NCI-H1048 (cell line): ENCODE results near the gene ARID3A.
"Not testable (repeated sequence)": the region's sequence is repeated elsewhere in the genome, so short reads cannot be mapped to it uniquely, and the experiment has no call there.

ENCODE experiments used
- DNase-seq: peaks from one replicate; lab custom pipeline; 2025; lab: John Stamatoyannopoulos, UW

The ARID3A gene, protein sequence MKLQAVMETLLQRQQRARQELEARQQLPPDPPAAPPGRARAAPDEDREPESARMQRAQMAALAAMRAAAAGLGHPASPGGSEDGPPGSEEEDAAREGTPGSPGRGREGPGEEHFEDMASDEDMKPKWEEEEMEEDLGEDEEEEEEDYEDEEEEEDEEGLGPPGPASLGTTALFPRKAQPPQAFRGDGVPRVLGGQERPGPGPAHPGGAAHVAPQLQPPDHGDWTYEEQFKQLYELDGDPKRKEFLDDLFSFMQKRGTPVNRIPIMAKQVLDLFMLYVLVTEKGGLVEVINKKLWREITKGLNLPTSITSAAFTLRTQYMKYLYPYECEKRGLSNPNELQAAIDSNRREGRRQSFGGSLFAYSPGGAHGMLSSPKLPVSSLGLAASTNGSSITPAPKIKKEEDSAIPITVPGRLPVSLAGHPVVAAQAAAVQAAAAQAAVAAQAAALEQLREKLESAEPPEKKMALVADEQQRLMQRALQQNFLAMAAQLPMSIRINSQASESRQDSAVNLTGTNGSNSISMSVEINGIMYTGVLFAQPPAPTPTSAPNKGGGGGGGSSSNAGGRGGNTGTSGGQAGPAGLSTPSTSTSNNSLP

DNA sequence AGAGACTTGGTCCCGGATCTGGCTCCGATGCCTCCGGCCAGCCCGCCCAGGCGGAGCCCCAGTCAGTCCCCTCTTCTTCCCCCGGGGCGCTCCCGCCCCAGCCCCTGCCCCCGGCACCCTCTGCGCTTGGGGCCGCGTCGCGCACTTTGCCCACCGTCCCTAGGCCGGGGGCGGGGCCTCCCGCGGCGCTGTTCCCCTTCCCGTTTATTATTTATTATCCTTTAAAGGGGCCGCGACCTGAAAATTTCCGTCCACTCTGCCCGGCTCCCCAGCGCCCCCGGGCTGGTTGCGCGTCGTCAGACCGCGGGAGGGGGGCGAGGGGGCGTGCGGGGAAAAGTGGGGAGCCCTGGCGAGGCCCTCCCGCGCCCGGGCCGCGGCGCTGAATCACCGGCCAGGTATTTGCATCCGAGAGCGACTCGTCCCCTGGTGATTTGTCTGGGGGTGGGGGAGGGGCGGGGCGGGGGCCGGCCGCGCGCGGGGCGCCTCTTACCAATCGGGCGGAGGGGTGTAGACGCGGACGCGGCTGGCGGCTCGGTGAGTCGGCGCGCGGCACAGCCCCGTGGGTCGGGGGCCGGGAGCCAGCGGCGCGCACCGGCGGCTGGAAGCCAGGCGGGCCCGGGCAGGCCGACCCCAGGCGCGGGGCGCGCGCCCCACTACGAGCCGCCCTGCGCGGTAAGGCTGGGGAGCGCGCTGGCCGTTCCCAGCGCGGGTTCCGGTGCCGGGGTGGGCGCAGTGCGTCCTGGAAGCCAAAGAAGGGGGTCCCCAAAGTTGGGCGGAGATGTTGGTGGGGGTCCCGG is at the start of gene ARID3A:
Gene ARID3A (plus strand): TSS at position 510 of the 797 bp plus-strand sequence. CDS start 3,494 bp downstream, outside the sequence.
- peak; percentile 62 for DNase-seq

DNA sequence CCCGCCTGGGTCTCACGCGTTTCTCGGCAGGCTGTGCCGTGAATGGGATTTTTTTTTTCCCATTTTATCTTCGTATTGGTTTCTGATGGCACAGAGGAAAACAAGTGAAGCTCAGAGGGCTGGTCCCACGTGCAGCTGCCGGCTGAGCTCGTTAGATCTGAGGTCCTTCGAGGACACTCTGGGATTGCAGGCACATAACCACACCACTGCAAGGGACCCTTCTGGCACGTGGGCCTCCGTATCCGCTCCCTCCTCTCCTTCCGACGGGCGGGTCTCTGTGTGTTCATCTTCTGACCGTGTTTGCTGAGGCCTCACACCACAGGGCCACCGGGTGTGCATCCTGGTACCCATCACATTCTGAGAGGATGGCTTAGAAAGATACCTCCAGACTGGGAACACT is 49.7 kb upstream of the ARID3A start:
- no peak for DNase-seq

DNA sequence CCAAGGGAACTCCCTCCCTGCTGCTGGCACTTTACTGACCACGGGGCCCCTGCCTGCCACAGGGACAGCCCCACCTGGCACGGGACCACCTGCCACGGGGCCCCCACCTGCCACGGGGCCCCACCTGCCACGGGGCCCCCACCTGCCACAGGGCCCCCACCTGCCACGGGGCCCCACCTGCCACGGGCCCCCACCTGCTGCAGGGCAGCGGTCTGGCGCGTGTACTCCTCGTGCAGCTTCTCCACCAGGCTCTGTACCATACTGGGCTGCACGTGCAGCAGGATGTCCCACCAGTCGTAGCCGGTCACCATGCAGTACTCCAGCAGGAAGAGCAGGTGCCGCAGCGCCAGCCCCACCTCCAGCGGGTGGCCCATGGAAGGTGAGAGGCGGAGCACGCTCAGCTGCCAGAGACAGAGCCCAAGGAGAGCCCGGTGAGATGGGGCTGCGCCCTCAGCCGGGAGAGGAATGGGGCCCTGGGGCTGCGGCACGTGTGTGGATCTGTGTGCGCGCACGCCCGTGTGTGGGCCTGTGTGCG is 49.0 kb upstream of the ARID3A start:
- no peak for DNase-seq

DNA sequence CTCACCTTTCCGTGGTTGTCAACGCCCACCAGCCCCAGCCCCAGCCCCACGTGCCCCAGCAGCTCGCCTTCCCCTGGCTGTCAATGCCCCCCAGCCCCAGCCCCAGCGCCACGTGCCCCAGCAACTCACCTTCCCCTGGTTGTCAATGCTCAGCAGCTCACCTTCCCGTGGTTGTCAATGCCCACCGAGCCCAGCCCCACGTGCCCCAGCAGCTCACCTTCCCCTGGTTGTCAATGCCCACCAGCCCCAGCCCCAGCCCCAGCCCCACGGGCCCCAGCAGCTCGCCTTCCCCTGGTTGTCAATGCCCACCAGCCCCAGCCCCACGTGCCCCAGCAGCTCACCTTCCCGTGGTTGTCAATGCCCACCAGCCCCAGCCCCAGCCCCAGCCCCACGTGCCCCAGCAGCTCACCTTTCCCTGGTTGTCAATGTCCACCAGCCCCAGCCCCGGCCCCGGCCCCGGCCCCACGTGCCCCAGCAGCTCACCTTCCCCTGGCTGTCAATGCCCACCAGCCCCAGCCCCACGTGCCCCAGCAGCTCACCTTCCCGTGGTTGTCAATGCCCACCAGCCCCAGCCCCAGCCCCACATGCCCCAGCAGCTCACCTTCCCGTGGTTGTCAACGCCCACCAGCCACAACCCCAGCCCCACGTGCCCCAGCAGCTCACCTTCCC is 47.7 kb upstream of the ARID3A start:
- not testable (repeated sequence) for DNase-seq

DNA sequence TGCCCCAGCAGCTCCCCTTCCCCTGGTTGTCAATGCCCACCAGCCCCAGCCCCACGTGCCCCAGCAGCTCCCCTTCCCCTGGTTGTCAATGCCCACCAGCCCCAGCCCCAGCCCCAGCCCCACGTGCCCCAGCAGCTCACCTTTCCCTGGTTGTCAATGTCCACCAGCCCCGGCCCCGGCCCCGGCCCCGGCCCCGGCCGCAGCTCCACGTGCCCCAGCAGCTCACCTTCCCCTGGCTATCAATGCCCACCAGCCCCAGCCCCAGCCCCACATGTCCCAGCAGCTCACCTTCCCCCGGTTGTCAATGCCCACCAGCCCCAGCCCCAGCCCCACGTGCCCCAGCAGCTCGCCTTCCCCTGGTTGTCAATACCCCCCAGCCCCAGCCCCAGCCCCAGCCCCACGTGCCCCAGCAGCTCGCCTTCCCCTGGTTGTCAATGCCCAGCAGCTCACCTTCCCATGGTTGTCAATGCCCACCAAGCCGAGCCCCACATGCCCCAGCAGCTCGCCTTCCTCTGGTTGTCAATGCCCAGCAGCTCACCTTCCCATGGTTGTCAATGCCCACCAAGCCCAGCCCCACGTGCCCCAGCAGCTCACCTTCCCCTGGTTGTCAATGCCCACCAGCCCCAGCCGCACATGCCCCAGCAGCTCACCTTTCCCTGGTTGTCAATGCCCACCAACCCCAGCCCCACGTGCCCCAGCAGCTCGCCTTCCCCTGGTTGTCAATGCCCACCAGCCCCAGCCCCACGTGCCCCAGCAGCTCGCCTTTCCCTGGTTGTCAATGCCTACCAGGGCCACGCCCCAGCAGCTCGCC is 46.9 kb upstream of the ARID3A start:
- not testable (repeated sequence) for DNase-seq

DNA sequence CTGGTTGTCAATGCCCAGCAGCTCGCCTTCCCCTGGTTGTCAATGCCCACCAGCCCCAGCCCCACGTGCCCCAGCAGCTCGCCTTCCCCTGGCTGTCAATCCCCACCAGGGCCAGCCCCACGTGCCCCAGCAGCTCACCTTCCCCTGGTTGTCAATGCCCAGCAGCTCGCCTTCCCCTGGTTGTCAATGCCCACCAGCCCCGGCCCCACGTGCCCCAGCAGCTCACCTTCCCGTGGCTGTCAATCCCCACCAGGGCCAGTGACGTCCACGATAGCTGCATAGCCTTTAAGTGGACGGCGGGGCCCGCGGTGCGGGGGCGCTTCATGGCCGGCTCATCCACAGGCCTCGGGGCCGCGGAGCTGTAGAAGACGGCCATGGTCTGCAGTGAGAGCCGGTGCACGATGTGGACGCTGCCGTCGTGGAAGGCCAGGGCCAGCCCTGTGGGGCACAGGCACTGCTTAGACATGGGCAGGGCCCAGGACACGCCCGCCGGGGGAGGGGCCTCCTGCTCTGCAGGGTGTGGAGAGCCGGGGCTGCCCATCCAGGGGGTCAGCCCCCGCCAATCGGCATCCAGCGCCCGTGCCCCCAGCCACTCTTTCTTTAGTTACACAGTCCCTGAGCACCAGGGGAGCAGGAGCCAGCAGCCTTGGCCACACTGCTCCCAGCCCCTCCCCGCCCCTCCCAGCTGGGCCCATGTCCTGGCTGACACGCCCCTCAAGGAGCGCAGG is 46.0 kb upstream of the ARID3A start:
- no peak for DNase-seq

DNA sequence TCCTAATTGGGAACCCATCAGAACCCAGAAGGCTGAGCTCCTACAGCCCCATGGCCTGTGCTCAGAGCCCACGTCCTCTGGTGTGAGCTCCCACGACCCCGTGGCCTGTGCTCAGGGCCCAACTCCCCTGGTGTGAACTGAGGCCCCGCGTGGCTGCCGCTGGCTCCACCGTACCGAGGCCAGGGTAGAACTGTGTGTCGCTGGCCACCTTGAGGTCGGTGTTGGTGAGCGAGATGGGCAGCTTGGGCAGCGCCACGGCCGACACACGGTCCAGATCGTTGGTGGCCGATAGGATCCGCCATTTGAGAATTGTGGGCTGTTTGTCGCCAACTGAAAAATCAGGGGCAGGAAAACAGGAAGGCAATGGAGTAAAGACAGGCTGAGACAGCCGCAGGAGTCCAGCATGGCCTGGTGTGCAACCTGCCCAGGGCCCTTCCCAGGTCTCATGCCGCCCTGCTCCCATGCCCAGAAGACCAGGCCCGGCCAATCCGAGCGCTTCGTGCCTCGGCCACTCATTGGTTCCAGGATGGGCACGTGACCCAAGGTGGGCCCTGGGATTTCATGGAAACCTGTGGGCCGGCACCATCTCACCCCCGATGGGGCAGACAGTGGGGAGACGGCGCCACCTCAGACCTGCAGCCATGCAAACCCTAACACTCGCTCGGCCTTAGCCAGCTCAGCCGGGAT is 44.3 kb upstream of the ARID3A start:
- DNase-seq, result no peak

DNA sequence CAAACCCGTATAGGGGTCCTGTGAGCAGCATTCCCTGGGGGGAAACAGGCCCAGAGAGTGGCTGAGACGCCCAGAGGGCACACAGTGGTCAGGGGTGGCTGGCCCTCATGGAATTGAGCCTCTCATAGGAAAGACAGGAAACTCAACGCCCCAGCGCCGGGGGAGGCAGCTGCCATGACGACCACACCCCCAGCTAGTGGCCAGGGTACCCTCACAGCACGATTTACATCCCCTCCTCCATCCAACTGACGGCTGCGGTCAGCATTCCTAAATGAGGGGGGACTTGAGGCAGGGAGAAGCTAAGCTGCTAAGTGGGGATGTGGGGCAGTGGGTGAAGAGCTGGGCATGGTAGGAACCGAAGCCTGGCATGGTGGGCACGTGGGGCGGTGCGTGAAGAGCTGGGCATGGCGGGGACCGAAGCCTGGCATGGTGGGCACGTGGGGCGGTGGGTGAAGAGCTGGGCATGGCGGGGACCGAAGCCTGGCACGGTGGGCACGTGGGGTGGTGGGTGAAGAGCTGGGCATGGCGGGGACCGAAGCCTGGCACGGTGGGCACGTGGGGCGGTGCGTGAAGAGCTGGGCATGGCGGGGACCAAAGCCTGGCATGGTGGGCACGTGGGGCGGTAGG is 42.9 kb upstream of the ARID3A start:
- no peak for DNase-seq

DNA sequence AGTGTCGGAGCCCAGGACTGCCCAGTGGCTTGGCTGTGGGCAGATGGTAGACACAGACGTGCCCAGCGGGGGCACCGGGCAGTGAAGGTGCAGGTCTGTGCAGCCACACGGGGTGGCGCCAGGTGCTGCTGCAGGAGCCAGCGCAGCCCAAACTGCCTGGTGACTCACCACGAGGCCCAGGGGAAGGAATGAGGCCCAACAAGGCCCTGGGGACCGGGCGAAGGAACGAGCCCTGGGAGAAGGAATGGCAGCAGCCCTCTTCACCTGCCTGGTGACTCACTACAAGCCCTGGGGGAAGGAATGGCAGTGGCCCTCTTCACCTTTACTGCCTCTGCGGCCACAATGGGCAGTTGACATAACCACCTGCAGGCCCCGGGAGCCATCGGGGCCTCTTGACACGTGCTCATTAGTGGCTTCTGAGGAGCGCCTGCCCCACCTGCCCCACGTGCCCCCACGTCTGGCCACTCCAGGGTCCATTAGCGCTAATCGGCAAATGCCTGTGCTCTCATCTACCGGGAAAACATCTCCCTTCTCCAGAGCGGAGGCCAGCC is 42.1 kb upstream of the ARID3A start:
- no peak for DNase-seq

DNA sequence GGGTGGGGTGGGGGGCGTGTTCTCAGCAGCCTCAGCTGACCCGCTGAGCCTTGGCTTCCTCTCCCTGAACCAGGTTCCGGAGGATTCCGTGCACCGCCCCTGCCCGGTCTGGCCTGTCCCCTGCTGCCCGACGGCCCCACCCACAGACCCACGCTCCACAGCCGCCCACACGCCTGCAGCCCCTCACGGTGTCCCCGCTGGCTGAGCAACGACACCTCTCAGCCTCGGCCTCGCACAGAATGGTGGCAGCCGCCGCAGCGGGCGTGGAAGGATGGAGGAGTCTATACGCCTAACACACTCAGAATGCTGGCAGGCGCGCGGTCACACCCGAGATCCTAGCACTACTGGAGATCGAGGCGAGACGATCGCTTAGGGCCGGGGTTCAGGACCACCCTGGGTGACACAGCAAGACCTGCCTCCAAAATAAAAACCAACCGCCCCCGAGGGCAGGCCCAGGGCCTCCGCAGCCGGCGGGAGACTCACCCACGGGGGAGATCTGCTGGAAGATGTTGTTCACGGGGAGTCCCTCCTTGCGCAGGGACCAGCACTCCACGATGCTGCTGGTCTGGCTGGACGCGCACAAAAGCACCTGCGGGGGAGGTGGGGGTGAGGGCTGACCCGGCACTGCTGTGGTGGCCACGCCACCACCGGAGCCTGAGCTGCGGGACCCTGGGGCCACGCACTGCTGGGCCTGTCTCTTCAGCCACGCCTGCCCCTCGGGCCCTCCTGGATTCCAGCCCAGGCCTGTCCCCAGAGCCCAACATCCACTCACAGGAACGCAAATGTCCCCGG is 41.2 kb upstream of the ARID3A start:
- no peak for DNase-seq

DNA sequence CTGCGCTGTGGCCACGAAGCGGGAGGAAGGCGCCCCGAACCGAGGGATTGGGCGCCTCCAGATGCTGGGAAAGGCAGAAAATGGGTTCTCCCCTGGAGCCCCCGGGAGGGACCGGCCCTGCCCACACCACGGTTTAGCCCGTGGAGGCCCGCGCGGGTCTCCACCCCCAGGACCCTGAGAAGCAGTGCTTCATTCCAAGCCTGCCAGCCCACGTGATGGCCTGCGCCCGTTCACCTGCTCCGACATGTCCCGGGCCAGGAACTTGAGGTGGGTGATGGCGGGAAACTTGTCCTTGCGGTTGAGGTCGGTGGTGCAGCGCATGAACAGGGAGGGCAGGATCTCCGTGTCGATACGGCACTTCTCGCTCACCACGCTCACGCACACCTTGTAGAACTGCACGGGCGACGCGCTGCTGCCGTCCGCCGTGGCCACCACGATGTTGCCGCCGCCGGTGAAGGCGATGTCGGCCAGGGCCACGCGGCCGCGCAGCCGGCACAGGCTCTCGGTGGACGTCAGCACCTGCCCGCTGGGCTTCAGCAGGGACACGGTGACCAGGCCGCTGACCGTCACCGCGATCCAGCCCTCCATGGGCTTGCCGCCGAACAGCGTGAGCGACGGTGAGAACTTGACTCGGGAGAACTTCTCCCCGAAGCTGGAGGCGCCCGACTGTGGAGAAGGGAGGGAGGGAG is 40.2 kb upstream of the ARID3A start:
- DNase-seq, result no peak

DNA sequence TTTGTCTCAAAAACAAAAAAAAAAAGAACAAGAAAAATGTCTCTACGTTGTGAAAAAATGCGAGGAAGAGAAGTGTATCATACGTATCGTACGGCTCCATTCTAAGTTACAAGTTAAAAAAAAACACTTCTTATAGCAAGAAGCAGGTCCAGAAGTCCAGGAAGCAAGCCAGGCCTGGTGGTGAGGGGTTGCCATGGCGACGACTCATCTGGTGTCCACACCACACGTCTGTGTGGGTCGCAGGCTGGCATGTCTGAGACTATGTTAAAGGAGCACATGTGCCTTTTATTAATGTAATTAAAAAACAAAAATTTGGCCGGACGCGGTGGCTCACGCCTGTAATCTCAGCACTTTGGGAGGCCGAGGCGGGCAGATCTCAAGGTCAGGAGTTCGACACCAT is 38.8 kb upstream of the ARID3A start:
- DNase-seq, result no peak

DNA sequence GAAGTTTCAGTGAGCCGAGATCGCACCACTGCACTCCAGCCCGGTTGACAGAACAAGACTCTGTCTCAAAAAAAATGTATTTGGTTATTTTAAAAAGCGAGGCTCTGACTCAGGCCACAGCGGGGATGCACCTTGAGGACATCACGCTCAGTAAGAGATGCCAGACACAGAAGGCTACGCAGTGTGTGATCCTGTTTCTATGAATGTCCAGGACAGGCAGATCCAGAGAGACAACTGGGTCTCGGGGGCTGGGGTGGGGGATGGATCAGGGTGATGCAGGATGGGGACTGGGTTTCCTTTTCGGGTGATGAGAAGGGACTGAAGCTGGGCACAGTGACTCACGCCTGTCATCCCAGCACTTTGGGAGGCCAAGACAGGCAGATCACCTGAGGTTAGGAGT is 38.2 kb upstream of the ARID3A start:
- DNase-seq, result no peak

DNA sequence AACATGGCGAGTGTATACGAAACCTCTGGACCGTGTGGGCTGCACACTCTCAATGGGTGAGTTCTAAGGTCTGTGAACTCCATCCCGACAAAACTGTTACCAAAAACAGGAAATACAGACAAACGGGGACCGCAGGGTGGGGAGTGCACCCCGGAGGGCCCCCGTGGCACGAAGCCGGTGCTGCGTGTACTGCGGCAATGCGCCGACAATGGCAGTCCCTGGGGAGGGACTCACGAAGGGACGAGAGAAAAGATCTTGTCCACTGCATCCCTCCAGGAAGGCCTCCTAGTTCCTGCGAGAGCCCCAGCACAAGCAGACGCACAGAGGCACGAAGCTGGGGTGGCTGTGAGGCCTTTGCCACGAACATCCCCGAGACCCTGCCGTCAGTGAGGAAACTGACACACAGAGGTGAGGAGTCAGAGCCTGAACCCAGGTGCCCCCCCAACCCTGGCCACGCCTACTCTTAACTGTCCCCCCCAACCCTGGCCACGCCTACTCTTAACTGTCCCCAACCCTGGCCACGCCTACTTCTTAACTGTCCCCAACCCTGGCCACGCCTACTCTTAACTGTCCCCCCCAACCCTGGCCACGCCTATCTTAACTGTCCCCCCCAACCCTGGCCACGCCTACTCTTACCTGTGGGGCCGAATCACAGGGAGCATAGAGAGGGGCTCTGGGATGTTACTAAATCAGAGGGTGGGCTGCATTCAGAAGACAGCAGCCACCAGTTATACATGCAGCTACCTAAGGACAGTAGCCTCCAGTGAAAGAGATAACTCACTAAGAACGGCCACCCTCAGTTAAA is 37.1 kb upstream of the ARID3A start:
- DNase-seq, result no peak

DNA sequence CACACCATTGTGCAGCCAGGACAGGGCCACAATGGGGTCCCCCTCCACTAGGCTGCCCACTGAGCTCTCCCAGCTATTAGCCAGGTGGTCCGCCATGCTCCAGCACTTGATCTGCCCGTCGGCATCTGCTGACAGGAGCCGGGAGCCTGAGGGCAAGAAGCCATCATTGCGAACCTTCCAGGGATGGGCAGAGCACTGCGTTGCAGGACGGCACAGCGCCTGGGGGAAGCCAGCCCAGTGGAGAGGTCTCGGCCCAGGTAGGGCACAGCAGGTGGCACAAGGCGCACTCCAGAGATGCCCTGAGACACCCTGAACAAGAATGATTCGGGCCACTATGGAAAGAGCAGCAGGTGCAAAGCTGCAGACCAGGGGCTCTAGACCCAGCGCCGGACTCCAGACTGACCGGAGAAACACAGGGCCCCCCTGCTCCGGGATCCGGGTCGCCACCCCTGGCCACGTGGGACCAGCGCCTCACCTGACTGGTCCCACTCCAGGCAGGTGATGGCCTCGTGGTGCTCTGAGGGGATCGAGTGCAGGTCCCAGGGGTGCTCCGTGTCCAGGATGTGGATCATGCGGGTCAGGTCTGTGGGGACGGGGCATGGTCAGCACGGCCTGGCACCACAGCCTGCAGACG is 36.1 kb upstream of the ARID3A start:
- DNase-seq, result no peak

DNA sequence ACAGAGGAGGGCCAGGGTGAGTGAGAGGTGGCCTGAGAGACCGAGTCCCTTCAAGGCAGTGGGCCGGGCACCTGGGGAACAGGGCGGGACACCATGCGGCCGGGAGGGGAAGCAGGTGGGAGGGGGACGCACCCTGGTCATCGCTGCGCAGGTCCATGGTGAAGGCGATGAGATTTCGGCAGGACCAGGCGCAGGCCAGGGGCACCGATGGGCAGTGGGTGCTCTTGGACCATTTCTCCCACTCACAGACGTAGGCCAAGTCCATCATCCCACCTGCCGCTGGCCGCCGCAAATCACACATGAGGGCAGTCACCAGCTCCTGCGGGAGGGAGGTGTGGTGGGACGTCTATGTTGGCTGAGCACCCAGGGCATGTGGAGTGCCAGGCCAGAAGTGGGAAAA is 35.0 kb upstream of the ARID3A start:
- no peak for DNase-seq
